ENCODE data around the gene DIP2C. TPM values are rescaled to one million over a fixed set of nuclear protein-coding genes. Genes with fewer than 3 reads are reported as not detected.

Gene DIP2C
- total RNA-seq, 1 experiment from 2014 or later, result 11.0 TPM

DNA sequence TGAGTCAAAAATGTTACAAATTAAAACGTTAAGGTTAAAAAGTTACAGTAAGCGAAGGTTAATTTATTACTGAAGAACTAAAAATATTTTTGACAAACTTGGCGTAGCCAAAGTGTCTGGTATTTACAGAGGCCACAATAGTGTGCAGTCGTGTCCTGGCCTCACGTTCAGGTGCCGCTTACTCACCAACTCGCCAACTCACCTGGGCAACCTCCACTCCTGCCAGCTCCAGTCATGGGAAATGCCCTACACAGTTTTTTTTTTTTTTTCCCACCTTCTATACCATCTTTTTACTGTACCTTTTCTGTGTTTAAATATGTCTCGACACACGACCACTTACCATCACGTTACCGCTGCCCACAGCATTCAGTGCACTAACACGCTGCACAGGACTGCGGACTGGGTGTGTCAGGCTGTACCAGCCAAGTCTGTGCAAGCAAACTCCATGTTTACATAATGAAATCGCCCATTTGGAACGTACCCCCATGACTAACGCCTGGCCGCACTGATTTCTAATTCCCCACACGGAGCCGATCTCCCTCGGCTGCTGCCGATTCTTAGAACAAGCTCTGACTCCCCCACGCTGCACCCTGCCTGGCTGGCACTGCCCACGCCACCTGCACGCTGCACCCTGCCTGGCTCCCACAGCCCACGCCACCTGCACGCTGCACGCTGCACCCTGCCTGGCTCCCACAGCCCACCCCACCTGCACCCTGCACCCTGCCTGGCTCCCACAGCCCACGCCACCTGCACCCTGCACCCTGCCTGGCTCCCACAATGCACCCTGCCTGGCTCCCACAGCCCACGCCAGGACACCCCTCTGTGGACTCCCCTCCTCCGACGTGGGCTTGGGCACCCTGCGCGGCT is 351.1 kb downstream of the DIP2C start:
- peak; percentile 58 for DNase-seq
- BruUV-seq (replicated peaks), result no TSS peak
- intact Hi-C loops (cut with micrococcal nuclease; ENCODE audit: unreplicated experiment), result no loop called here
- Mint-ChIP-seq H3K9me3 (ENCODE audit: low read depth, unreplicated experiment) (no peaks in the 10 kb centered on the region), H3K36me3 (ENCODE audit: insufficient read depth, unreplicated experiment) (no peaks in the 10 kb centered on the region), H3K4me1 (ENCODE audit: low read depth, unreplicated experiment) (peaks cover 33% of the 10 kb centered on the region), H3K4me3 (ENCODE audit: low read depth, unreplicated experiment) (peak overlapping the region; percentile 62), H3K27me3 (ENCODE audit: unreplicated experiment) (no peaks in the 10 kb centered on the region), H3K27ac (ENCODE audit: unreplicated experiment) (peak overlapping the region; percentile 85)
- TF ChIP-seq, protein P1, sequence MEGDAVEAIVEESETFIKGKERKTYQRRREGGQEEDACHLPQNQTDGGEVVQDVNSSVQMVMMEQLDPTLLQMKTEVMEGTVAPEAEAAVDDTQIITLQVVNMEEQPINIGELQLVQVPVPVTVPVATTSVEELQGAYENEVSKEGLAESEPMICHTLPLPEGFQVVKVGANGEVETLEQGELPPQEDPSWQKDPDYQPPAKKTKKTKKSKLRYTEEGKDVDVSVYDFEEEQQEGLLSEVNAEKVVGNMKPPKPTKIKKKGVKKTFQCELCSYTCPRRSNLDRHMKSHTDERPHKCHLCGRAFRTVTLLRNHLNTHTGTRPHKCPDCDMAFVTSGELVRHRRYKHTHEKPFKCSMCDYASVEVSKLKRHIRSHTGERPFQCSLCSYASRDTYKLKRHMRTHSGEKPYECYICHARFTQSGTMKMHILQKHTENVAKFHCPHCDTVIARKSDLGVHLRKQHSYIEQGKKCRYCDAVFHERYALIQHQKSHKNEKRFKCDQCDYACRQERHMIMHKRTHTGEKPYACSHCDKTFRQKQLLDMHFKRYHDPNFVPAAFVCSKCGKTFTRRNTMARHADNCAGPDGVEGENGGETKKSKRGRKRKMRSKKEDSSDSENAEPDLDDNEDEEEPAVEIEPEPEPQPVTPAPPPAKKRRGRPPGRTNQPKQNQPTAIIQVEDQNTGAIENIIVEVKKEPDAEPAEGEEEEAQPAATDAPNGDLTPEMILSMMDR (IDR thresholded peaks at IDR 0.05; ENCODE audit: unreplicated experiment), result no peak
- CTCF ChIA-PET, result interaction anchor here (0.5 to 1.5 kb wide), 3 partner anchors 9 to 383 kb away, joined by 4 to 15 read pairs (median 4); no protein-coding TSS in a partner anchor

DNA sequence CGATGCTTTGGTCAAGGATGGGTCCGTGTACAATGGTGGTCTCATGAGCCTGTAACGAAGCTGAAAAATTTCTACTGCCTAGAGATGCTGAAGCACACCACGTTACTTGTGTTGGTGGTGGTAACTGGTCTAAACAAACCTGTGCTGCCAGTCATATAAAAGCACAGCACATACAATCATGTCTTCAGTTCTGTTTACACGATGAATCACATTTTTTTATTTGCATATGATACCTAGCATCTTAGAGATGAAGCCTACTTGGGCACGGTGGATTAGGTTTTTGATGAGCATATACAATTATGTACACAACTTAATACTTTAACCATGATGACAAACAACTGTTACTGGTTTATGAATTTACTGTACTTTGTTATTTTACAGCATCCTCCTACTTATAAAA is 353.2 kb downstream of the DIP2C start:
- no peaks in the 10 kb centered on the region for H3K9me3 Mint-ChIP-seq (ENCODE audit: low read depth, unreplicated experiment)
- CTCF ChIA-PET, result no interaction called here
- no peaks in the 10 kb centered on the region for H3K27me3 Mint-ChIP-seq (ENCODE audit: unreplicated experiment)
- TF ChIP-seq, protein P1 (IDR thresholded peaks at IDR 0.05; ENCODE audit: unreplicated experiment), result no peak
- intact Hi-C loops (cut with micrococcal nuclease; ENCODE audit: unreplicated experiment), result no loop called here
- no peak overlapping the region for H3K4me3 Mint-ChIP-seq (ENCODE audit: low read depth, unreplicated experiment)
- no peaks in the 10 kb centered on the region for H3K36me3 Mint-ChIP-seq (ENCODE audit: insufficient read depth, unreplicated experiment)
- H3K4me1 Mint-ChIP-seq (ENCODE audit: low read depth, unreplicated experiment), result peaks cover 33% of the 10 kb centered on the region
- DNase-seq, result no peak
- no TSS peak for BruUV-seq (replicated peaks)
- H3K27ac Mint-ChIP-seq (ENCODE audit: unreplicated experiment), result peak overlapping the region; percentile 30

DNA sequence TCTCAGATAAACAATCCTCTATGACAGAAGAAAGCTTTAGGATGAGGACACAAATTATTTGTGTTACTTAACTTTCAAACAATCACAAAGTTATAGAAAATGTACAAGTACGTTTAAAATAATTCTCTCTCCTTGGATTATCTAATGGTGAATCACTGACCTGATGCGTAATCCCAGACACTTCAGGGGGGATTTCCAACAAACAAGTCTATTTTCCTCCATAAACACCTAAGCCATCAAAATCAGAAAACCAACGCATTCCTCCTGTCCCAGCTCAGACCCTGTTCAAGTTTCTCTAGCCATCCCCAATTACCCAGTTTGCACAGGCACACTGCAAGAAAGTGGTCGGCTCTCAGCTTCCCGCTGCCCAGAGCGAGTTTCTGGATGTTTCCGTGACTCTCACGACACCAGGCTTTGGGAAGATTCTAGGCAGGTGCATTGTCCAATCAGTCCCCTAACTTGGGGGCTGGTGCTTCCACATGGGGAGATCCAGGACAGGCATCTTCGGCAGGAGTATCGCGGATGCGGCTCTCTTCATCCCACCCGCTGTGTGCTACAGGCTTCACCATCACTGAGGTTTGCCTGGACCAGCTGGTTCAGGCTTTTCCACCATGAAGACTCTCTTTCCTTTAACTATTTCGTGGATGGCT is 354.2 kb downstream of the DIP2C start:
- no peak for DNase-seq
- H3K27me3 Mint-ChIP-seq (ENCODE audit: unreplicated experiment), result no peaks in the 10 kb centered on the region
- intact Hi-C loops (cut with micrococcal nuclease; ENCODE audit: unreplicated experiment), result no loop called here
- BruUV-seq (replicated peaks), result no TSS peak
- H3K9me3 Mint-ChIP-seq (ENCODE audit: low read depth, unreplicated experiment), result no peaks in the 10 kb centered on the region
- peaks cover 33% of the 10 kb centered on the region for H3K4me1 Mint-ChIP-seq (ENCODE audit: low read depth, unreplicated experiment)
- TF ChIP-seq, protein P1 (IDR thresholded peaks at IDR 0.05; ENCODE audit: unreplicated experiment), result no peak
- CTCF ChIA-PET, result no interaction called here
- no peak overlapping the region for H3K4me3 Mint-ChIP-seq (ENCODE audit: low read depth, unreplicated experiment)
- no peak overlapping the region for H3K27ac Mint-ChIP-seq (ENCODE audit: unreplicated experiment)
- H3K36me3 Mint-ChIP-seq (ENCODE audit: insufficient read depth, unreplicated experiment), result no peaks in the 10 kb centered on the region

DNA sequence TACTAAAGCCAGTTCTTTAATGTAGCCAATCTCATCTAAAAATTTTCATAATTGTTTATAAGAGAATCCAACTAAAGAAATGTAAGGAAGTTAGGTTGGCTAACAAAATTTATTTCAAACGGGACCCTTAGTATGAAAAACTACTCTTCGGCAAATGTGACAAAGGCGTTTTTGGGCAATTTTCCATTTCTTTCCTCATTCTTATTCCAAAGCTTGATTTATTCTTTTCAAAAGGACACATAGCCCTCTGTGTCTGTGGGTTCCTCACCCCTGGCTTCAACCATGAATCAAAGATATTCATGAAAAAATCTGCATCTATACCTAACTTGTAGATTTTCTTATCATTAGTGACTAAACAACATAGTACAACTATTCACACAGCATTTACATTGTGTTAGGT is 358.3 kb downstream of the DIP2C start:
- no TSS peak for BruUV-seq (replicated peaks)
- intact Hi-C loops (cut with micrococcal nuclease; ENCODE audit: unreplicated experiment), result no loop called here
- H3K4me3 Mint-ChIP-seq (ENCODE audit: low read depth, unreplicated experiment), result no peak overlapping the region
- no peaks in the 10 kb centered on the region for H3K9me3 Mint-ChIP-seq (ENCODE audit: low read depth, unreplicated experiment)
- no peaks in the 10 kb centered on the region for H3K27me3 Mint-ChIP-seq (ENCODE audit: unreplicated experiment)
- H3K36me3 Mint-ChIP-seq (ENCODE audit: insufficient read depth, unreplicated experiment), result peaks cover 7% of the 10 kb centered on the region
- no peak for DNase-seq
- no peak overlapping the region for H3K27ac Mint-ChIP-seq (ENCODE audit: unreplicated experiment)
- peaks cover 13% of the 10 kb centered on the region for H3K4me1 Mint-ChIP-seq (ENCODE audit: low read depth, unreplicated experiment)
- CTCF ChIA-PET, result no interaction called here
- TF ChIP-seq, protein P1 (IDR thresholded peaks at IDR 0.05; ENCODE audit: unreplicated experiment), result no peak

All from Calu3 (cell line).